Upper lobe of right lung (tissue), 1 donor: ENCODE results near the gene ABCC4. TPM values are rescaled to one million over a fixed set of nuclear protein-coding genes. Genes with fewer than 3 reads are reported as not detected.

Experiments
- ATAC-seq: fragments of 200-7000 bp; cut with Tn5 transposase; one replicate; pipeline ENCODE4 v1.9.1; 2020; ENCODE audit warnings: mild to moderate bottlenecking, moderate library complexity
- DNase-seq: peaks from one replicate; pipeline ENCODE4 v3.0.0-alpha.2; 2020
- H3K27ac ChIP-seq: fragments of 200-600 bp; one replicate; pipeline ENCODE4 v1.8.0; 2022
- H3K27me3 ChIP-seq: fragments of 200-600 bp; one replicate; pipeline ENCODE4 v1.8.0; 2022; ENCODE audit warnings: mild to moderate bottlenecking
- H3K36me3 ChIP-seq: fragments of 200-600 bp; one replicate; pipeline ENCODE4 v1.8.0; 2022
- H3K4me1 ChIP-seq: fragments of 200-600 bp; one replicate; pipeline ENCODE4 v1.8.0; 2022
- H3K4me3 ChIP-seq: fragments of 200-600 bp; one replicate; pipeline ENCODE4 v1.8.0; 2022; ENCODE audit warnings: mild to moderate bottlenecking
- H3K9me3 ChIP-seq: fragments of 200-600 bp; one replicate; pipeline ENCODE4 v1.8.0; 2022
- intact Hi-C: fragments of 100-400 bp; cut with DNase I; formaldehyde crosslinking; loops from one replicate; pipeline ENCODE4 v1.11.0; 2022
- total RNA-seq: library from RNA; stranded (reverse); fragmentation: NEBNext Ultra II Directional; extraction: Animal tissue kit (Norgen Biotek cat#: 25700); gene quantifications from one replicate; pipeline ENCODE4 v1.2.1, GENCODE V29; 2021
- TF ChIP-seq, protein P1 (sequence below): fragments of 200-600 bp; IDR thresholded peaks from one replicate; pipeline ENCODE4 v1.8.0; 2022; ENCODE audit warnings: antibody characterized with exemption
- donor health status: DM: no; HTN: yes; CAD: no; lungs with severe emphysema.

Gene ABCC4
- total RNA-seq, 1 donor from 2014 or later, result 28.1 TPM

GRCh38 chr13:94993616-94994015 lies 307.6 kb downstream of the ABCC4 start:
- TF ChIP-seq, protein P1, sequence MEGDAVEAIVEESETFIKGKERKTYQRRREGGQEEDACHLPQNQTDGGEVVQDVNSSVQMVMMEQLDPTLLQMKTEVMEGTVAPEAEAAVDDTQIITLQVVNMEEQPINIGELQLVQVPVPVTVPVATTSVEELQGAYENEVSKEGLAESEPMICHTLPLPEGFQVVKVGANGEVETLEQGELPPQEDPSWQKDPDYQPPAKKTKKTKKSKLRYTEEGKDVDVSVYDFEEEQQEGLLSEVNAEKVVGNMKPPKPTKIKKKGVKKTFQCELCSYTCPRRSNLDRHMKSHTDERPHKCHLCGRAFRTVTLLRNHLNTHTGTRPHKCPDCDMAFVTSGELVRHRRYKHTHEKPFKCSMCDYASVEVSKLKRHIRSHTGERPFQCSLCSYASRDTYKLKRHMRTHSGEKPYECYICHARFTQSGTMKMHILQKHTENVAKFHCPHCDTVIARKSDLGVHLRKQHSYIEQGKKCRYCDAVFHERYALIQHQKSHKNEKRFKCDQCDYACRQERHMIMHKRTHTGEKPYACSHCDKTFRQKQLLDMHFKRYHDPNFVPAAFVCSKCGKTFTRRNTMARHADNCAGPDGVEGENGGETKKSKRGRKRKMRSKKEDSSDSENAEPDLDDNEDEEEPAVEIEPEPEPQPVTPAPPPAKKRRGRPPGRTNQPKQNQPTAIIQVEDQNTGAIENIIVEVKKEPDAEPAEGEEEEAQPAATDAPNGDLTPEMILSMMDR, result no peak
- Histone ChIP-seq H3K9me3 (no peaks in the 10 kb centered on the region), H3K27me3 (no peaks in the 10 kb centered on the region), H3K4me3 (no peak overlapping the region), H3K36me3 (no peaks in the 10 kb centered on the region), H3K4me1 (no peaks in the 10 kb centered on the region), H3K27ac (no peak overlapping the region)
- intact Hi-C loops, result no loop called here
- DNase-seq (no peak), ATAC-seq (no peak)

- H3K27ac ChIP-seq, result no peak overlapping the region
- intact Hi-C loops, result no loop called here
- H3K4me1 ChIP-seq, result no peaks in the 10 kb centered on the region
- TF ChIP-seq, protein P1, result no peak
- H3K36me3 ChIP-seq, result no peaks in the 10 kb centered on the region
- H3K27me3 ChIP-seq, result no peaks in the 10 kb centered on the region
- DNase-seq, result no peak
- ATAC-seq, result no peak
- no peaks in the 10 kb centered on the region for H3K9me3 ChIP-seq
- no peak overlapping the region for H3K4me3 ChIP-seq
Measured at GRCh38 chr13:94992036-94992960, 309.0 kb downstream of the ABCC4 start.

DNA sequence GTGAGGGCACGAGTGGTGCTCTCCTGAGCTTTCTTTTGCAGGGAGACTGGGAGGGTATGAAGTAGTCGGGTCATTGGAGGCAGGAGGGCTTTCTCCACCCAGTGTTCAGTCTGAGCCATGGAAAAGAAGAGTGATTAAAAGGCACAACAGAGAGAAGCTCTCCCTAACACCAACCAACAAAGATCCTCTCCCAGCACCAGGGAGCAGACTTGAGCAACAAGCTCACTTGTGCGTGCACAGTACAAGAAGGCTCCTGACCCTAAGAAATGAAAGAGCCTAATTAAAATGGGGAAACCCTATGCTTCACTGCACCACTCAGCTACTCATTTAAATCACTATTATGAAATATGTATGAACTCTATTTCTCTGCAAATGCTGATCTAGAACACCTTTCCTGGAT lies 312.6 kb downstream of the ABCC4 start:
- Histone ChIP-seq H3K4me1 (no peaks in the 10 kb centered on the region), H3K36me3 (no peaks in the 10 kb centered on the region), H3K4me3 (no peak overlapping the region), H3K27me3 (no peaks in the 10 kb centered on the region), H3K9me3 (no peaks in the 10 kb centered on the region), H3K27ac (no peak overlapping the region)
- no peak for DNase-seq
- ATAC-seq, result peak; percentile 46
- TF ChIP-seq, protein P1, result no peak
- intact Hi-C loops, result no loop called here

GRCh38 chr13:94987869-94988268 lies 313.4 kb downstream of the ABCC4 start:
- Histone ChIP-seq H3K9me3 (no peaks in the 10 kb centered on the region), H3K36me3 (no peaks in the 10 kb centered on the region), H3K4me1 (no peaks in the 10 kb centered on the region), H3K27me3 (no peaks in the 10 kb centered on the region), H3K4me3 (no peak overlapping the region), H3K27ac (no peak overlapping the region)
- no peak for DNase-seq
- intact Hi-C loops, result no loop called here
- TF ChIP-seq, protein P1, result no peak
- ATAC-seq, result no peak

- DNase-seq, result no peak
- no peak for ATAC-seq
- Histone ChIP-seq H3K4me3 (no peak overlapping the region), H3K27me3 (no peaks in the 10 kb centered on the region), H3K9me3 (no peaks in the 10 kb centered on the region), H3K36me3 (no peaks in the 10 kb centered on the region), H3K4me1 (no peaks in the 10 kb centered on the region), H3K27ac (no peak overlapping the region)
- TF ChIP-seq, protein P1, result no peak
- intact Hi-C loops, result no loop called here
Measured at GRCh38 chr13:94987081-94987480, 314.2 kb downstream of the ABCC4 start.
